ENCODE data around the gene MAGI2. TPM values are rescaled to one million over a fixed set of nuclear protein-coding genes. Genes with fewer than 3 reads are reported as not detected.

MAGI2 gene
- polyA plus RNA-seq, 3 donors, result 0.03 to 0.11 TPM; not detected in 1

- Histone ChIP-seq H3K36me3 (replicated peaks in 1 of 2; ENCODE audit: control insufficient read depth in 1 of 2, insufficient read depth in 2 of 2, low read length in 2 of 2) (no peaks in the 10 kb centered on the region), H4K20me1 (ENCODE audit: insufficient read depth, low read length) (no peaks in the 10 kb centered on the region), H3K9me3 (replicated peaks in 1 of 2; ENCODE audit: control insufficient read depth in 1 of 2, insufficient read depth in 1 of 2, low read length in 2 of 2) (no peaks in the 10 kb centered on the region), H3K4me1 (ENCODE audit: control insufficient read depth in 1 of 2, insufficient read depth in 2 of 2, low read length in 2 of 2) (no peaks in the 10 kb centered on the region), H3K4me3 (replicated peaks in 1 of 3; ENCODE audit: low read depth in 2 of 3, low read length in 3 of 3) (no peak overlapping the region), H3K27me3 (ENCODE audit: control insufficient read depth in 2 of 2, insufficient read depth in 2 of 2, low read length in 2 of 2) (no peaks in the 10 kb centered on the region), H3K79me2 (ENCODE audit: insufficient read depth, low read length) (no peaks in the 10 kb centered on the region), H3K9ac (ENCODE audit: insufficient read depth, low read length, poor library complexity, severe bottlenecking) (no peak overlapping the region), H3K27ac (ENCODE audit: low read depth in 1 of 2, low read length in 2 of 2) (no peak overlapping the region), H3K4me2 (replicated peaks; ENCODE audit: extremely low read depth, low read length, poor library complexity, severe bottlenecking) (no peak overlapping the region), H2AFZ (ENCODE audit: insufficient read depth, low read depth, low read length, poor library complexity, severe bottlenecking) (no peak overlapping the region)
- Mint-ChIP-seq H3K4me3 (no peak overlapping the region), H3K36me3 (no peaks in the 10 kb centered on the region), H3K27ac (no peak overlapping the region), H3K4me1 (no peaks in the 10 kb centered on the region), H3K9me3 (peaks cover 0 to 6% (median 2%) of the 10 kb centered on the region in 7 donors), H3K27me3 (ENCODE audit: low read depth in 3 of 3) (no peaks in the 10 kb centered on the region)
- TF ChIP-seq CTCF (IDR thresholded peaks at IDR 0.05), result no peak
- WGBS (ENCODE audit: insufficient coverage), result no CpG with 5 or more reads among the region's 2 CpGs
- DNase-seq, result no peak
- intact Hi-C loops (cut with micrococcal nuclease), result no loop called here
Measured at GRCh38 chr7:78900806-78901205, 552.7 kb downstream of the MAGI2 start.

- Histone ChIP-seq H3K4me1 (ENCODE audit: control insufficient read depth in 1 of 2, insufficient read depth in 2 of 2, low read length in 2 of 2) (no peaks in the 10 kb centered on the region), H3K9me3 (replicated peaks in 1 of 2; ENCODE audit: control insufficient read depth in 1 of 2, insufficient read depth in 1 of 2, low read length in 2 of 2) (peaks cover 0 to 3% of the 10 kb centered on the region in 2 donors), H3K9ac (ENCODE audit: insufficient read depth, low read length, poor library complexity, severe bottlenecking) (no peak overlapping the region), H3K4me2 (replicated peaks; ENCODE audit: extremely low read depth, low read length, poor library complexity, severe bottlenecking) (no peak overlapping the region), H3K79me2 (ENCODE audit: insufficient read depth, low read length) (no peaks in the 10 kb centered on the region), H4K20me1 (ENCODE audit: insufficient read depth, low read length) (no peaks in the 10 kb centered on the region), H3K4me3 (replicated peaks in 1 of 3; ENCODE audit: low read depth in 2 of 3, low read length in 3 of 3) (no peak overlapping the region), H2AFZ (ENCODE audit: insufficient read depth, low read depth, low read length, poor library complexity, severe bottlenecking) (no peak overlapping the region), H3K27me3 (ENCODE audit: control insufficient read depth in 2 of 2, insufficient read depth in 2 of 2, low read length in 2 of 2) (no peaks in the 10 kb centered on the region), H3K36me3 (replicated peaks in 1 of 2; ENCODE audit: control insufficient read depth in 1 of 2, insufficient read depth in 2 of 2, low read length in 2 of 2) (no peaks in the 10 kb centered on the region), H3K27ac (ENCODE audit: low read depth in 1 of 2, low read length in 2 of 2) (no peak overlapping the region)
- no peak overlapping the region for H3K27ac Mint-ChIP-seq
- no peak overlapping the region for H3K4me3 Mint-ChIP-seq
- H3K27me3 Mint-ChIP-seq (ENCODE audit: low read depth in 3 of 3), result no peaks in the 10 kb centered on the region
- H3K9me3 Mint-ChIP-seq, result peaks cover 0 to 7% (median 4%) of the 10 kb centered on the region in 7 donors
- no peaks in the 10 kb centered on the region for H3K4me1 Mint-ChIP-seq
- intact Hi-C loops (cut with micrococcal nuclease), result no loop called here
- TF ChIP-seq CTCF (IDR thresholded peaks at IDR 0.05), result no peak
- no peak for DNase-seq
- WGBS (ENCODE audit: insufficient coverage), result 60% methylated on average over 1 of the region's 3 CpGs
- H3K36me3 Mint-ChIP-seq, result no peaks in the 10 kb centered on the region
Measured at GRCh38 chr7:78895393-78895792, 558.1 kb downstream of the MAGI2 start.

Data from CD14-positive monocyte (primary cell).